A549 (cell line): ENCODE measurements around the gene CARMIL3. TPM values are rescaled to one million over a fixed set of nuclear protein-coding genes. Genes with fewer than 3 reads are reported as not detected.
A peak's percentile ranks its signal among the peaks of the same experiment; 100 is the strongest.
"Not testable (repeated sequence)": the region's sequence is repeated elsewhere in the genome, so short reads cannot be mapped to it uniquely, and the experiment has no call there.

Experiments
- ATAC-seq, 2 experiments: fragments of 200-7000 bp in 1 of 2; fragments of >200 bp in 1 of 2; cut with Nextera tagmentation in 1 of 2; cut with Tn5 transposase in 1 of 2; 3 replicates each; pipeline versions ENCODE4 v1.8.0 to v1.9.1; 2018 to 2020; ENCODE audit warnings: mild to moderate bottlenecking in 1 of 2, moderate library complexity in 1 of 2
- CTCF ChIA-PET: fragments of 300-600 bp; sonication (Branson Sonifier 250); formaldehyde crosslinking; extraction: SDS; loops from one replicate; lab custom pipeline; 2021; ENCODE audit warnings: antibody characterized with exemption, inconsistent platforms; lab: Yijun Ruan, JAX
- POLR2A ChIA-PET: fragments of 350-600 bp; formaldehyde crosslinking; extraction: SDS; loops from one replicate; lab custom pipeline; 2021; ENCODE audit warnings: antibody characterized with exemption, inconsistent platforms; lab: Yijun Ruan, JAX
- DNase-seq, 2 experiments: peaks; one replicate each; pipeline versions ENCODE4 v3.0.0 to v3.0.0-alpha.2; 2011 to 2016; ENCODE audit warnings: low read depth in 1 of 2, low spot score in 1 of 2
- FAIRE-seq: peaks from 2 replicates; lab custom pipeline; 2011; peaks lifted over from hg19 to GRCh38; lab: Jason Lieb, UNC
- H3K27ac ChIP-seq, 2 experiments: fragments of >200 bp; sonication (Bioruptor Twin); formaldehyde crosslinking; 3 replicates each; pipeline ENCODE4 v1.5.1; 2016 to 2017
- H3K4me1 ChIP-seq: fragments of >200 bp; sonication (Bioruptor Twin); formaldehyde crosslinking; 3 replicates; pipeline ENCODE4 v1.6.1; 2016
- H3K4me2 ChIP-seq: fragments of >200 bp; sonication (Bioruptor Twin); formaldehyde crosslinking; 3 replicates; pipeline ENCODE4 v1.6.1; 2016
- H3K4me3 ChIP-seq: fragments of >200 bp; sonication (Bioruptor Twin); formaldehyde crosslinking; 3 replicates; pipeline ENCODE4 v1.5.1; 2016
- H3K9me3 ChIP-seq: fragments of >200 bp; sonication (Bioruptor Twin); formaldehyde crosslinking; 3 replicates; pipeline ENCODE4 v1.6.1; 2016
- BHLHE40 ChIP-seq: IDR thresholded peaks from 2 replicates; pipeline ENCODE4 v1.6.1; 2012; ENCODE audit warnings: low read depth, low read length, inconsistent platforms
- CBX2 ChIP-seq: fragments of 200-600 bp; sonication (generic); IDR thresholded peaks from 2 replicates; pipeline ENCODE4 v1.6.1; 2016; ENCODE audit warnings: low read depth, mild to moderate bottlenecking, borderline replicate concordance
- CBX8 ChIP-seq: fragments of 200-600 bp; sonication (generic); IDR thresholded peaks from 2 replicates; pipeline ENCODE4 v1.6.1; 2016
- CEBPB ChIP-seq, 2 experiments: fragments of >200 bp in 1 of 2; sonication (Bioruptor Twin) in 1 of 2; formaldehyde crosslinking in 1 of 2; IDR thresholded peaks; 2 replicates each; pipeline ENCODE4 v1.6.1; 2012 to 2016
- CHD2 ChIP-seq: fragments of 150-350 bp; IDR thresholded peaks from 2 replicates; pipeline ENCODE4 v1.6.1; 2014; ENCODE audit warnings: low read length; ENCODE audit not compliant: partially characterized antibody
- CHD4 ChIP-seq: fragments of 200-600 bp; sonication (generic); IDR thresholded peaks from 2 replicates; pipeline ENCODE4 v1.6.1; 2016; ENCODE audit warnings: antibody characterized with exemption, mild to moderate bottlenecking, borderline replicate concordance
- E2F6 ChIP-seq: IDR thresholded peaks from 2 replicates; pipeline ENCODE4 v1.6.1; 2012; ENCODE audit warnings: low read depth, borderline replicate concordance
- EHF ChIP-seq: fragments of 250-450 bp; sonication (Bioruptor Pico); IDR thresholded peaks from 2 replicates; pipeline ENCODE4 v1.5.0; 2020; ENCODE audit warnings: mild to moderate bottlenecking
- EHMT2 ChIP-seq: fragments of 200-600 bp; sonication (generic); IDR thresholded peaks from 2 replicates; pipeline ENCODE4 v1.6.1; 2016; ENCODE audit warnings: antibody characterized with exemption, low read depth, mild to moderate bottlenecking, moderate library complexity
- ELK1 ChIP-seq: fragments of 150-350 bp; IDR thresholded peaks from 2 replicates; pipeline ENCODE4 v1.6.1; 2014; ENCODE audit warnings: low read depth, mild to moderate bottlenecking, low read length
- ESRRA ChIP-seq: fragments of 150-350 bp; IDR thresholded peaks from 2 replicates; pipeline ENCODE4 v1.6.1; 2014; ENCODE audit warnings: mild to moderate bottlenecking, low read length, borderline replicate concordance
- FOSB ChIP-seq: fragments of 250-450 bp; sonication (Bioruptor Pico); IDR thresholded peaks from 2 replicates; pipeline ENCODE4 v1.5.0; 2020; ENCODE audit warnings: mild to moderate bottlenecking, moderate library complexity
- FOSL2 ChIP-seq, 2 experiments: fragments of 450-650 bp in 1 of 2; fragments of >200 bp in 1 of 2; sonication (Bioruptor Twin) in 1 of 2; formaldehyde crosslinking; IDR thresholded peaks; 2 replicates each; pipeline versions ENCODE4 v1.5.0 to v1.6.1; 2016 to 2020; ENCODE audit warnings: mild to moderate bottlenecking in 1 of 2, moderate library complexity in 1 of 2
- FOXS1 ChIP-seq: fragments of 250-450 bp; sonication (Bioruptor Pico); IDR thresholded peaks from 2 replicates; pipeline ENCODE4 v1.5.0; 2020; ENCODE audit warnings: mild to moderate bottlenecking, moderate library complexity
- GATA3 ChIP-seq: IDR thresholded peaks from 2 replicates; pipeline ENCODE4 v1.6.1; 2012; ENCODE audit warnings: borderline replicate concordance
- HDAC2 ChIP-seq: fragments of 200-600 bp; sonication (generic); IDR thresholded peaks from 2 replicates; pipeline ENCODE4 v1.6.1; 2016
- HEYL ChIP-seq: fragments of 250-450 bp; sonication (Bioruptor Pico); IDR thresholded peaks from 2 replicates; pipeline ENCODE4 v1.8.0; 2021; ENCODE audit warnings: mild to moderate bottlenecking, moderate library complexity
- HOXB5 ChIP-seq: fragments of 250-450 bp; sonication (Bioruptor Pico); IDR thresholded peaks from 2 replicates; pipeline ENCODE4 v1.5.0; 2020; ENCODE audit warnings: mild to moderate bottlenecking, moderate library complexity
- JUN ChIP-seq, 2 experiments: fragments of >200 bp; sonication (Bioruptor Twin); formaldehyde crosslinking; IDR thresholded peaks; 2 replicates in 1 of 2; 3 replicates in 1 of 2; pipeline ENCODE4 v1.6.1; 2016 to 2017
- KDM1A ChIP-seq: fragments of 200-600 bp; sonication (generic); IDR thresholded peaks from 2 replicates; pipeline ENCODE4 v1.6.1; 2016; ENCODE audit warnings: low read depth, mild to moderate bottlenecking
- MAFK ChIP-seq: fragments of 450-650 bp; IDR thresholded peaks from 2 replicates; pipeline ENCODE4 v1.6.1; 2014; ENCODE audit not compliant: partially characterized antibody
- MYC ChIP-seq: IDR thresholded peaks from 2 replicates; pipeline ENCODE4 v1.6.1; 2012; ENCODE audit warnings: mild to moderate bottlenecking, inconsistent platforms, low read length, improper control_type of control experiment, borderline replicate concordance
- NFE2L2 ChIP-seq: fragments of 150-350 bp; conservative IDR thresholded peaks from 2 replicates; pipeline ENCODE4 v1.6.1; 2014; ENCODE audit warnings: low read length
- NPAS2 ChIP-seq: fragments of 250-450 bp; sonication (Bioruptor Pico); IDR thresholded peaks from 2 replicates; pipeline ENCODE4 v1.8.0; 2022; ENCODE audit warnings: mild to moderate bottlenecking, moderate library complexity, borderline replicate concordance
- NR3C1 ChIP-seq: fragments of >200 bp; sonication (Bioruptor Twin); formaldehyde crosslinking; IDR thresholded peaks from 3 replicates; pipeline ENCODE4 v1.6.1; 2017
- PHF8 ChIP-seq: fragments of 200-600 bp; sonication (generic); IDR thresholded peaks from 2 replicates; pipeline ENCODE4 v1.6.1; 2016; ENCODE audit warnings: low read depth, mild to moderate bottlenecking, antibody characterized with exemption, moderate library complexity, borderline replicate concordance
- POLR2A ChIP-seq: IDR thresholded peaks from 2 replicates; pipeline ENCODE4 v1.6.1; 2012; ENCODE audit warnings: mild to moderate bottlenecking, low read length
- RARB ChIP-seq: fragments of 250-450 bp; sonication (Bioruptor Pico); IDR thresholded peaks from 2 replicates; pipeline ENCODE4 v1.8.0; 2021; ENCODE audit warnings: mild to moderate bottlenecking, moderate library complexity
- RCOR1 ChIP-seq: fragments of 150-350 bp; IDR thresholded peaks from 2 replicates; pipeline ENCODE4 v1.6.1; 2014; ENCODE audit warnings: antibody characterized with exemption, low read length, low read depth
- RFX5 ChIP-seq: fragments of 450-650 bp; IDR thresholded peaks from 2 replicates; pipeline ENCODE4 v1.7.1; 2014; ENCODE audit warnings: antibody characterized with exemption, mild to moderate bottlenecking, moderate library complexity
- RNF2 ChIP-seq: fragments of 200-600 bp; sonication (generic); IDR thresholded peaks from 2 replicates; pipeline ENCODE4 v1.6.1; 2016; ENCODE audit warnings: low read depth, mild to moderate bottlenecking, antibody characterized with exemption, moderate library complexity, borderline replicate concordance
- SMC3 ChIP-seq: fragments of >200 bp; sonication (Bioruptor Twin); formaldehyde crosslinking; IDR thresholded peaks from 3 replicates; pipeline ENCODE4 v1.6.1; 2018; ENCODE audit warnings: inconsistent platforms
- SREBF2 ChIP-seq: fragments of 450-650 bp; IDR thresholded peaks from 2 replicates; pipeline ENCODE4 v1.6.1; 2014; ENCODE audit warnings: mild to moderate bottlenecking, moderate library complexity
- TP53 ChIP-seq: fragments of 250-450 bp; sonication (Bioruptor Pico); IDR thresholded peaks from 2 replicates; pipeline ENCODE4 v1.5.0; 2021; ENCODE audit warnings: mild to moderate bottlenecking, moderate library complexity
- ZC3H11A ChIP-seq: fragments of 450-650 bp; IDR thresholded peaks from 2 replicates; pipeline ENCODE4 v1.6.1; 2014; ENCODE audit warnings: antibody characterized with exemption, mild to moderate bottlenecking
- WGBS: methylation state at CpG from one replicate; pipeline ENCODE4 v1.1.6; 2017; ENCODE audit errors: missing lambda C conversion rate; 5-methylcytosine and 5-hydroxymethylcytosine counted together
- polyA plus RNA-seq, 4 experiments: library from polyadenylated mRNA; depleted of rRNA in 3 of 4; stranded (reverse); fragments of >200 nt; fragmentation: RNase III in 1 of 4; extraction: RNeasy Plus Mini Kit Qiagen cat#74134 plus additional on column Dnase treatment in 1 of 4; gene quantifications; 2 replicates in 3 of 4; 3 replicates in 1 of 4; pipeline ENCODE4 v1.2.3, GENCODE V29; 2011 to 2017
- TF ChIP-seq, protein P1 (sequence below): fragments of >200 bp; sonication (Bioruptor Twin); formaldehyde crosslinking; IDR thresholded peaks from 2 replicates; pipeline ENCODE4 v1.6.1; 2016

Gene CARMIL3
- polyA plus RNA-seq, 2 of the 4 experiments (the other 2 are of a cell fraction), result 0.45 to 0.98 TPM

GRCh38 chr14:24051789-24052655 is at the start of gene CARMIL3 (continued):
- TF ChIP-seq MAFK, result no peak
- no peak for TF ChIP-seq NR3C1
- no peak for TF ChIP-seq HOXB5 (CRISPR knock-in tag)
- no peak; the same call in 1 of the 2 replicates for TF ChIP-seq RNF2
- TF ChIP-seq CBX8, result no peak
- TF ChIP-seq RARB (CRISPR knock-in tag), result no peak
- TF ChIP-seq, protein P1, sequence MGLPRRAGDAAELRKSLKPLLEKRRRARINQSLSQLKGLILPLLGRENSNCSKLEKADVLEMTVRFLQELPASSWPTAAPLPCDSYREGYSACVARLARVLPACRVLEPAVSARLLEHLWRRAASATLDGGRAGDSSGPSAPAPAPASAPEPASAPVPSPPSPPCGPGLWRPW, result no peak
- TF ChIP-seq HDAC2, result no peak
- TF ChIP-seq CHD2, result no peak
- no peak for TF ChIP-seq TP53 (CRISPR knock-in tag)
- no peak for TF ChIP-seq CEBPB (IDR thresholded peaks at IDR 0.05)
- TF ChIP-seq BHLHE40, result no peak
- no peak for TF ChIP-seq NPAS2 (CRISPR knock-in tag)
- TF ChIP-seq HEYL (CRISPR knock-in tag), result no peak
- no peak for TF ChIP-seq EHF (CRISPR knock-in tag)
- peak; percentile 53; the same call in 1 of the 2 replicates for TF ChIP-seq PHF8
- no peak for TF ChIP-seq ELK1
- no peak for TF ChIP-seq FOXS1 (CRISPR knock-in tag)
- no peak for TF ChIP-seq ZC3H11A
- TF ChIP-seq KDM1A, result peak; percentile 53; the same call in 1 of the 2 replicates
- TF ChIP-seq JUN (IDR thresholded peaks at IDR 0.05), result 0 out of 5 replicates have a peak, but pooled peaks of 1 of the 2 experiments have one; percentile 37
- no peak for TF ChIP-seq SMC3
- no peak for TF ChIP-seq CHD4
- no peak for TF ChIP-seq MYC
- no peak for TF ChIP-seq RFX5
- no peak for TF ChIP-seq NFE2L2
- TF ChIP-seq SREBF2, result no peak
- TF ChIP-seq FOSB, result no peak
- peak; percentile 57; the same call in 1 of the 2 replicates for TF ChIP-seq POLR2A
- TF ChIP-seq GATA3, result no peak
- TF ChIP-seq E2F6, result peak; percentile 38; the same call in 1 of the 2 replicates
- TF ChIP-seq CBX2, result no peak
- TF ChIP-seq ESRRA, result no peak
- TF ChIP-seq RCOR1, result no peak
- no peak for TF ChIP-seq FOSL2 (IDR thresholded peaks at IDR 0.05)
- TF ChIP-seq FOSL2 (CRISPR knock-in tag; IDR thresholded peaks at IDR 0.05), result no peak
- no peak for TF ChIP-seq EHMT2

DNA sequence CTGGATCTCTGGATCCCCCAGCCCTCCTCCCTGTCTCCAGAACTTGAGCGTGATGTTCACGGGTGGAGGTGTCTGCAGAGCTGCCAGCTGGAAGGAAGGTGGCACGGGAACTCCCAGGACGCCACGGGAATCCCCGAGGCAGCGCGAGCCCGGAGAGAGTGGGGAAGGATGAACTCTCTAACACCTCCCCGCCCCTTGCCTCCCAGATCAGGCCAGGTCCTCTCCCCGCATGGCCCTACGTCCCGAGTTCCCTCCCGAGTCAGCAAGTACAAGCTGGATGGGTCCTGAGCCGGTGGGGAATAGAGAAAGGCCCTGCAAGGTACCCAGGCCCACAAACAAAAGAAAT is 45.4 kb upstream of the CARMIL3 start:
- Histone ChIP-seq H3K4me2 (peak overlapping the region; percentile 80), H3K27ac (peak overlapping the region; percentile 86 to 95), H3K4me3 (peak overlapping the region; percentile 67)
- DNase-seq, H3K4me1 ChIP-seq, CTCF ChIA-PET, FAIRE-seq, H3K9me3 ChIP-seq, POLR2A ChIA-PET: not testable (repeated sequence)
- WGBS, result 0% methylated on average over 2 of the region's 15 CpGs
- peak; percentile 27 to 60; a peak in 5 of 6 replicates for ATAC-seq
